C4-2B (cell line): ENCODE results near the gene LRMDA.

Experiments
- CTCF ChIP-seq: fragments of 450-650 bp; conservative IDR thresholded peaks from 2 replicates; pipeline ENCODE4 v1.5.1; 2017; ENCODE audit warnings: mild to moderate bottlenecking
- ZFX ChIP-seq: fragments of 450-650 bp; IDR thresholded peaks from 2 replicates; pipeline ENCODE4 v1.6.1; 2017

DNA sequence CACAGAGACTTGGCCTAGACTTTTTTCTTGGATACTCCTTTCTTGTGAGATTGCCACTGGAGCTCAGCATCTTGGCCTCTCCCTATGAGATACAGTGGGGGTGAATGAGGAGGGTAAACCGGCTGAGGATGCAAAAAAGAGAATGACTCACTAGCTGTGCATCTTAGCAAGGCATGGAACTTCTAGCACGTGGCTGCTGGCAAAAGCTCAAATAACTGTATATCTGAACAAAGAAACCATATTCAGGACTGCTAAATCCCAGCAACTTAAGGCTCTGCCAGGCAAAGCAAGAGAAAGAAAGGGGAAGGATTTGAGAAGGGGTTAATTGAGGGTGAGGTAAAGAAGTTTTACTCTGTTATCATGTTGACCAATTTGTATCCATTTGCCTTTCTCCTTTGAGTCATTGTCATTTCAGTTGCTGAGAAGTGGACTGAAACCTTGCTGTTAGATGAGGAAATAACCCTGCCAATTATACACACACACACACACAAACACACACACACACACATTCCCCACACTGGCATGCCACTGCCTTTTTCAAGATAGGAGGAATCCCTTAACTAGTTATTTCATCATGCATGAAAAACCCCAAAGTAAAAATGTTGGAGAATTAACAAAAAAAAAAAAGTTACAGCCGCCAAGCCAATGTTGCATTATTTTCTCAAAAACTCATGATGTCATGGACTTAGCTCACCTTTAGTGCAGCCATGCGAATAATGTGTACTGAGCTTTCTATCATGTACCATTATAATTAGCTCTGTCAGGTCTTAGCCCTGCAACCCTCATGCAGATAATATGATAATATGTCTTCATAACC lies 997.3 kb downstream of the LRMDA start:
- TF ChIP-seq CTCF, result no peak
- TF ChIP-seq ZFX, result no peak
